HG03469 (cell line): ENCODE measurements around the gene C1orf167.

ENCODE experiments used
- ATAC-seq: cut with Tn5 transposase; IDR thresholded peaks from one replicate; pipeline ENCODE4 v1.9.1; 2021; ENCODE audit warnings: mild to moderate bottlenecking, moderate library complexity, moderate number of reproducible peaks; ENCODE audit not compliant: unreplicated experiment

Gene C1orf167

DNA sequence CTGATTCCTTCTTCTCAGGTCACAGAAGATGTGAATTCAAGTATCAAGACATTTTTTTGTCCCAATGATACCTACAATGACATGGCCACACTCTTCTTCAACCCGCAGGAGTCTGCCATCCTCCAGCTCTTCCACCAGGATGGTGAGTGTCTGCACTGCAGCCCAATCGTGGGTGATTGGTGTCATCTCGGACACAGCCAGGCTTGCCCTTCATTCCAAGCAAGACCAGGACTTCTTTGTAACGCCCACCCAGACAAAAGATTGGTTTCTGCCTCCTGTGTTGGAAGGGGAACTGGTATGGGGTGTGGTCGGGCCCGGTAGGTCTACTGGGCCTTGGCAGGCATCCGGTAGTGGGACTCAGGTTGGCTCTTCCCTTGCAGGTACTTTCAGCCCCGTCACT, 71.5 kb downstream of the C1orf167 start:
- ATAC-seq: no peak

GRCh38 chr1:11833900-11834299, 71.9 kb downstream of the C1orf167 start:
- no peak for ATAC-seq

- no peak for ATAC-seq
Measured at GRCh38 chr1:11835441-11836225, 73.6 kb downstream of the C1orf167 start.

DNA sequence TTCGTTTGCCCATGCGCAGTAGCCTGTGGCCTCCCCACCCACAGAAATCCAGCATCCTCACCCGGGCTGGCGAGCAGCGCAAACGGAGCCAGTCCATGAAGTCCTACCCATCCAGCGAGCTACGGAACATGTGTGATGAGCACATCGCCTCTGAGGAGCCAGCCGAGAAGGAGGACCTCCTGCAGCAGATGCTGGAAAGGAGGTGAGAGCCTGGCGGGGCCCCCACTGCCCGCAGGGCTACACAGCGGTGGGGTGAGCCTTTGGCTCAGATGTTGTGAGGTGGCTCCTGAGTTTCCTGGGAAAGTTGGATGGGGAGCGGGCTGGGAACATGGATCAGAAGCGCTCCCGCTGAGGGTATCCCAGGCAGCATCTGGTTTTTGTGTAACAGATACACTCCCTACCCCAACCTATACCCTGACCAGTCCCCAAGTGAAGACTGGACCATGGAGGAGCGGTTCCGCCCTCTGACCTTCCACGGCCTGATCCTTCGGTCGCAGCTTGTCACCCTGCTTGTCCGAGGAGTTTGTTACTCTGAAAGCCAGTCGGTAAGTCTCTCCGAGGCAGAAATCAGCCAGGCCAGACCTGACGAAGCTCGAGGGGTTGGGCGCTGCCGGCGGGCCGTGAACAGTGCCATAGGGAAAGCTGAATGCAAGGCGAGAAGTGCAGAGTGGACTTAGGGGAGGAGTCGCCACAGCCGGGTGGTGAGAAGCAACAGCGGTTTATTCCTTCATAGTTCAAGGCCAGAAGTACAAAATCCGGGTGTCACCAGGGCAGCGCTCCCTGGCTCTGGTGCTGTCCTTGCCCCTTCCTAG, 75.2 kb downstream of the C1orf167 start:
- ATAC-seq: no peak

DNA sequence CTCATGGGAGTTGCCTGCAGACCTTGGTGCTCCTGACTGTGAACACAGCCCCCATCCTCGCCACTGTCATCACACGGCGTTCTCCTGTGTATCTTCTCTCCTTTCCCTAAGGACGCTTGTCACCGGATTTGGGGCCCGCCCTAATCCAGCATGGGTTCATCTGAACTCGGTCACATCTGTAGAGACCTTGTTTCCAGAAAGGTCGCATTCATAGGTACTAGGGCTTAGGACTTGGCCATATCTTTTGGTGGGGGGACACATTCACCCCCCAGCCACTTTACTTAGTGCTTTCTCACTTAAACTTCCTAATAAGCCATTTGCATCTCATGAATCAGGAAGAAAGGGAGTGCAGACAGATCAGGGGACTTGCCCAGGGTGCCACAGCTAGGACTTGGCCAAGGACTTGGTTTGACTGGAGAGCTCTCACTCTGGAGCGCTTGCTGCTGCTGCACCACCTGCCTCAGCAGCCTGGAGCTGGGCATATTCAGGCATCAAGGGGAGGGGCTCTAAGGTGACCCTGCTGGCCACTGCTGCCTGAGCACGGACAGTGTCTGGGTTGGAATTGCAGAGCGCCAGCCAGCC, 75.9 kb downstream of the C1orf167 start:
- ATAC-seq: no peak

DNA sequence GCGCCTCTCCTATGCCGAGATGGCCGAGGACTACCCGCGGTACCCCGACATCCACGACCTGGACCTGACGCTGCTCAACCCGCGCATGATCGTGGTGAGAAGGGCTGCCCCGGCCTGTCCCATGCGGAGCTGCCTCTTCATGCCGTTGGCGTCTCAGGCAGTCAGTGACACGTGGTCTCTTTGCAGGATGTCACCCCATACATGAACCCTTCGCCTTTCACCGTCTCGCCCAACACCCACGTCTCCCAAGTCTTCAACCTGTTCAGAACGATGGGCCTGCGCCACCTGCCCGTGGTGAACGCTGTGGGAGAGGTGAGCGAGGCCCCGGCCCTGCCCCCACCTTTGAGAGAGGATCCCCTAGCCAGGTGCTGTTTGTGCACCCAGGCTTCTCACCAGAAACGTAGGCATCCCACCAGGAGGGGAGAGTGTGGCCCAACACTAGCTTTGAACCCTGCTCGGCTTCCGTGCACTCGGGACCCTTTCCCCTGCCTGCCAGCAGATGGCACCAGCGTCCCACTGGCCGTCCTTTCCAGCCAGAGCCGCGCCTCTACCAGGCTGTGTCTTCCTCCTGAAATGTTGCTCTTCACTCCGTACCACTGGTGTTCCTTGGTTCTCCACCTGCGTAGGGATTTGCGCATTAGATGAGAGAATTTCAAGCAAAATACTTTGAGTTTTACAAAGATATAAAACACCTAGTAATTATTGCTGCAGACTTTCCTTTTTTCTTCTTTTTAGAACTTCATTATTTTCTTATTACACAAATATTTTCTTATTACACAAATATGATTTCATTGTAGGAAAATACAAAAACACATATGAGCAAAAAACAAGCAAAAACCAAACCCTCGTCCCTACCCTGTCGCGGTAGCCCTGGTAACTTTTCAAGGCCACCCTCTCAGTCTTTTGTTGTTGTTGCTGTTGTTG, 76.6 kb downstream of the C1orf167 start:
- ATAC-seq: no peak
